Kidney tubule cell (primary cell): ENCODE data around the gene NLRP12.
A peak's percentile ranks its signal among the peaks of the same experiment; 100 is the strongest.
"Not testable (repeated sequence)": the region's sequence is repeated elsewhere in the genome, so short reads cannot be mapped to it uniquely, and the experiment has no call there.

Experiments
- DNase-seq: peaks from one replicate; pipeline ENCODE4 v3.0.0-alpha.2; 2018; ENCODE audit warnings: low spot score

Gene NLRP12, protein sequence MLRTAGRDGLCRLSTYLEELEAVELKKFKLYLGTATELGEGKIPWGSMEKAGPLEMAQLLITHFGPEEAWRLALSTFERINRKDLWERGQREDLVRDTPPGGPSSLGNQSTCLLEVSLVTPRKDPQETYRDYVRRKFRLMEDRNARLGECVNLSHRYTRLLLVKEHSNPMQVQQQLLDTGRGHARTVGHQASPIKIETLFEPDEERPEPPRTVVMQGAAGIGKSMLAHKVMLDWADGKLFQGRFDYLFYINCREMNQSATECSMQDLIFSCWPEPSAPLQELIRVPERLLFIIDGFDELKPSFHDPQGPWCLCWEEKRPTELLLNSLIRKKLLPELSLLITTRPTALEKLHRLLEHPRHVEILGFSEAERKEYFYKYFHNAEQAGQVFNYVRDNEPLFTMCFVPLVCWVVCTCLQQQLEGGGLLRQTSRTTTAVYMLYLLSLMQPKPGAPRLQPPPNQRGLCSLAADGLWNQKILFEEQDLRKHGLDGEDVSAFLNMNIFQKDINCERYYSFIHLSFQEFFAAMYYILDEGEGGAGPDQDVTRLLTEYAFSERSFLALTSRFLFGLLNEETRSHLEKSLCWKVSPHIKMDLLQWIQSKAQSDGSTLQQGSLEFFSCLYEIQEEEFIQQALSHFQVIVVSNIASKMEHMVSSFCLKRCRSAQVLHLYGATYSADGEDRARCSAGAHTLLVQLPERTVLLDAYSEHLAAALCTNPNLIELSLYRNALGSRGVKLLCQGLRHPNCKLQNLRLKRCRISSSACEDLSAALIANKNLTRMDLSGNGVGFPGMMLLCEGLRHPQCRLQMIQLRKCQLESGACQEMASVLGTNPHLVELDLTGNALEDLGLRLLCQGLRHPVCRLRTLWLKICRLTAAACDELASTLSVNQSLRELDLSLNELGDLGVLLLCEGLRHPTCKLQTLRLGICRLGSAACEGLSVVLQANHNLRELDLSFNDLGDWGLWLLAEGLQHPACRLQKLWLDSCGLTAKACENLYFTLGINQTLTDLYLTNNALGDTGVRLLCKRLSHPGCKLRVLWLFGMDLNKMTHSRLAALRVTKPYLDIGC

DNA sequence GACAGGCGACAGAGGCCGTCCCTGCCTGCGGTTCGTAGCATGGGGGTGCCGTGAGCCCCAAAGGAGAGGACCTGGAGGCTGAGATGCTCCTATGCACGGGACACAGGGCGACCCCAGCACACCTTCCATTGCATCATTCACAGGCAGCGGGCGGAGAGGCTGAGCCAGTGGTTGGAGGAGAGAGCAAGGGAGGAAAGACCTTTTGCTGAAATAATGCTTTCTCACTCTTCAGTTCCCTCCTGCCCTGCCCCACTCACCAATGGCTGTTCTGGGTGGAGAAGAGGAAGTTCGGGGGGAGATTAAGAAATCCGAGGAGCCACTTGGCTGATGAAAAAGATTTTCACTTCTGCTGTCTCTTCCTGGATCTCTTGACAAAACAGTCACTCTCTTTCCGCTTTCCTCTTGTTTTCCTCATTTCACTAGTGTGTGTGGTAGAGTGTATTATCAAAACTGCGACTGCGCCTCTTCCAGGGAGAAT lies at the start of gene NLRP12:
TSS of gene NLRP12 (minus strand) at position 181 of the 478 bp plus-strand sequence. CDS start at position 41, 140 bp downstream.
- no peak for DNase-seq

DNA sequence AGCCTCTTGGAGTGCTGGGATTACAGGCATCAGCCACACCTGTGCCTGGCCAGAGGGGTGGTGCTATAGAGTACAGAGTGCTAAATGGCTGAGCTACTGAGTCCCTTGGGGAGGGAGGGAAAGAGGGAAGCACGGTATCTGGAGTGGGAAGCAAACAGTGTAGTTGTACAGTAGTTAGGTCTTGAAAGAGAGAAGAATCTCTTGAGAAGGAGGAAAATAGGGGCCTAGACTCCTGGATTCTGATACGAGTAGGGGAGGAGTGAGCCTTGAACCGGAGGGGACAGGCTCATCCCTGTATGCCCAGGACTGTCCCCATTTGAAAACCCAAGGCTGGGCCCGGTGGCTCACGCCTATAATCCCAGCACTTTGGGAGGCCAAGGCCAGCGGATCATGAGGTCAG lies 48.6 kb upstream of the NLRP12 start:
- DNase-seq: no peak

DNA sequence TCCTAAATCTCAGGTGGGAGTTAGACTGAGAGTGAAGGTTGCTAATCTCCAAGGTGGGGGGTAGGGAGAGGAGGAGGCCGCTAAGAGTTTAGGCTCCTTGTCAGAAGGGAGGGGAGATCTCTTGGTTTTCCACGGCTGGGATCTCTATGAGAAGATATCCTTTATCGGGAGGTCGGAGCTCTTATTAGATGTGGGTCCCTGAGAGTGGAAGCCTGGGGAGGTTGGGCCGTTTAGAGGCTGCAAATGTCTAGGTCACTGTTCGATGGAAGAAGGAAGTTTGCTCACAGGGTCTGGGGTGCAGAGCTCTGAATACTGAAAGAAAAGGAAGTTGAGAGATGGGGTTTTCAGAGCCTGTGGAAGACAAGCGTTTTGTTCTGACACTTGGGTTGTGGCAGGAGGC lies 47.3 kb upstream of the NLRP12 start:
- DNase-seq: no peak

DNA sequence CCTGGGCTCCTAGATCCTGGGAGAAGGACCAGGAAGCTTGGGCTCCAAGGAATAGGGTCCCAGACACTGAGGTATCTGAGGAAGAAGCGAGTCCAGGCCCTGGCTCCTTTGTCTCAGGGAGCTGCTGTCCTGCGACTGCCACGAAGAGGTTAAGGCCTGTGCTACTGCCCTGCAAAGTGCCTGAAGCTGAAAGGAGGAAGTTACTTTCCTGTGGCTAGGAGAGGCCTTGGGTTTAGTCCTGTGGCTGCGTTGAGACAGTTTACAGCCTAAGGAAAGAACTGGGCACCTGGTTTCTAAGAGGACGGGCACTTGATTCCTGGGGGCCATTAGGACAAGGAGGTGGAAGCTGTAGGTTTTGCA lies 46.4 kb upstream of the NLRP12 start:
- no peak for DNase-seq

DNA sequence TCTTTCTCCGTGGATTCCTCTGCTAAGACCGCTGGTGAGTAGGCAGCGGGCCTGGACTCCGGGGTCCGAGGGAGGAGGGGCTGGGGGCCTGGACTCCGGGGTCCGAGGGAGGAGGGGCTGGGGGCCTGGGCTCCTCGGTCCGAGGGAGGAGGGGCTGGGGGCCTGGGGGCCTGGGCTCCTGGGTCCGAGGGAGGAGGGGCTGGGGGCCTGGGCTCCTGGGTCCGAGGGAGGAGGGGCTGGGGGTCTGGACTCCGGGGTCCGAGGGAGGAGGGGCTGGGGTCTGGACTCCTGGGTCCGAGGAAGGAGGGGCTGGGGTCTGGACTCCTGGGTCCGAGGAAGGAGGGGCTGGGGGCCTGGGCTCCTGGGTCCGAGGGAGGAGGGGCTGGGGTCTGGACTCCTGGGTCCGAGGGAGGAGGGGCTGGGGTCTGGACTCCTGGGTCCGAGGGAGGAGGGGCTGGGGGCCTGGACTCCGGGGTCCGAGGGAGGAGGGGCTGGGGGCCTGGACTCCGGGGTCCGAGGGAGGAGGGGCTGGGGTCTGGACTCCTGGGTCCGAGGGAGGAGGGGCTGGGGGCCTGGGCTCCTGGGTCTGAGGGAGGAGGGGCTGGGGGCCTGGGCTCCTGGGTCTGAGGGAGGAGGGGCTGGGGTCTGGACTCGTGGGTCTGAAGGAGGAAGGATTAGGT lies 45.8 kb upstream of the NLRP12 start:
- not testable (repeated sequence) for DNase-seq

DNA sequence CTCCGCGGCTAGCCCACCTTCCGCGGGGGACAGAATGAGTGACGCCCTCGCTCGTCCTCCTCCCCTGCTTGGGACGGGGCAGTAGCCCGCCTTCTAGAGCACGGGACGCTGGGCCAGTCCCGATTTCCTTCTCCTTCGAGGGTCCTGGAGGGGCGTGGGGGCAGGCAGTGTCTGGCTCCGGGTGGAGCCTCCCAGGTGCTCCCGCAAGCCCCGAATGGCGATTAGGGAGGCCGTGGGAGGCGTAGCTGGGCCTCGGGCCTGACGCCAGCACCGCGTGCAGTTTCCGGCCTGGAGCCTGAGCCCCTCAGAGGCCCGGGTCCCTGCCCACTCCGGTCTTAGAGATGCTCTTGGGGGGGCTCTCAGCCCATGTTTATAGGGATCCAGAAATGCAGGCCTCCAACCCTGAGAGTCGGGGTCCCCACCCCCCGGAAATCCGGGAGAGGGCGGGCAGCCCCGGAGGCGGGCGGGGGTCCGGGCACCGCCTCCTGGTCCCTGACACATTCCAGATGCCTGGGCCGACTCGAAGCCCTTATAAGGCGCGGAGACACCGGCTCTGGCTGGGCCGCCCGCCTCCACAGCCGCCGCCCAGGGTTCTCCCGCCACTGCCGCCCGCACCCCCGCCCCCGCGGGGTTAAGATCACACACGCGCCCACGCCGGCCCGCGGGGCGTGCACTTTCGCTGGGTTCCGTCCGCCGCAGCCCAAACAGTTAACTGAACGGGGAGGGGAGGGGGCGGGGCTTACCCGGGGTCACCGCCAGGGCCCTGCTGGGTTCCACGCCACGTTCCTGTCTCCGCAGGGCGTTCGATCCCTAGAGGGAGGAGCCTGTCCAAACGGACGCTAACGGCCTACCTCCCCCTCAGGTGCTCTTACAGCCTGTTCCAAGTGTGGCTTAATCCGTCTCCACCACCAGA lies 45.0 kb upstream of the NLRP12 start:
- peak; percentile 85 for DNase-seq

DNA sequence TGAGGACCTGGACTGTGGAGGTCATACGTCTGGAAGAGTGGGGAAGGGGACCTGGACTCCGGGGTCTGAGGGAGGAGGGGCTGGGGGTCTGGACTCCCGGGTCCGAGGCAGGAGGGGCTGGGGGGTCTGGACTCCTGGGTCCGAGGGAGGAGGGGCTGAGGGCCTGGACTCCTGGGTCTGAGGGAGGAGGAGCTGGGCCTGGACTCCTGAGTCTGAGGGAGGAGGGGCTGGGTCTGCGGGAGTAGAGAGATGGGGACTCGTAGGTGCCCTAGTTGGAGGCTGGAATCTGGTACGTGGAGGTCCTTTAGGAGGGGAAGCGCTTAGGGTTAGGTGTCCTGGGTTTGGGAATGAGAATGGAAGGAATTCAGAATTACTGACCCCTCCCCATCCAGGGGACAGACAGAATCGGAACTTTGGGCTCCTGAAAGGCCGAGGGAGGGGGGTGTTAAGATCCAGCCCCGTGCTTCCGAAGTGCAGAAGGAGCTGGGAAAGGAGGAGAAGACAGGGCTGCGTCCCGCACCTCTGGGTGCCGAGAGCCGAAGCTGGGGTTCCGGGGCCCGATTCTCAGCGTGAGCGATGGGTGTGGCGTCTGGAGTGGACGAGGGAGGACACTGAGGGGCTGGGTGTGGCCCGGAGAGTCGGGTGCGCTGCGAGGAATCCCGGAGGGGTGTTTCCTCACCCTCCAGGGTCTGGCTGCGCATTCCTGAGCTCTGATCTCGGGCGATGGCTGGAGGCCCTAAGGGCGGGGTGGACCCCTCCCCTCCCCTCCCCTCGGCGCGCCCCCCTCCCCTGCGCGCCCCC lies 44.2 kb upstream of the NLRP12 start:
- DNase-seq: peak; percentile 70

DNA sequence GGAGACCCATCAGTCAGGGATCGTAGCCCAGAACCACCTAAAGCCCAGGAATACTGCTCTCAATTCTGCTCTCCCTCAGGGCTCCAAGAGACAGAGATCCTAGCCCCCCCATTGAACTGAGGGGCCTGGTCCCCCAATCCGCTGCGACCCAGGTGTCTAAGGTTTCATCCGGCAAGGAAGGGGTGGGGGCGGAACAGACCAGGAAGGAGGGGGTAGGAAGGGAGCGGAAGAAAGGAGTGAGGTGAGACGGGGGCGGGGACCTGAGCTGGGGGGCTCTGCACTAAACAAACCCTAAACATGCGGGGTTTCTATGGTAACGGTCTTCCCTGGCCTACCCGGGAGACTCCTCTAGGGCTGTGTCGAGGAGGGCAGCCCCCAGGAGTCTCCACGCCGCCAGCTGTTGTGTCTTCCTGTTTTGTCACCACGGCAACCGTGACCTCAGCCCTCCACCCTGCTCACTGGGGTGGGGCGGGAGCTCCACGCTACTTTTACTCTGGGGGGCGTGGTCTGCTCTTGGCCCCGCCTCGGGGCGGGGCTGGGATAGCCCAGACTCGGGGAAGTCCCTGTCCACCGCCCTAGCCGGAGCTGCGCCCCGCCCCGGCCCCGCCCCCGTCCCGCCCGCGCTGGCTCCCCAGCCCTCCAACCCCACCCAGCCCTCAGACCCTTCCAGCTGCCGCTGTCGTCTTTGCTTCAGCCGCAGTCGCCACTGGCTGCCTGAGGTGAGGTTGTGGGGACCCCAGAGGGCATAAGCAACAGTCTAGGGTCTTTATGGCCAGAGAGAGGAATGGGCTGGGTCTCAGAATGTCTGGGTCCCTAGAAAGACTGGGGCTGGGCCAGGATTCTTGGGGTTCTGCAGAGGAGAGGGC lies 43.3 kb upstream of the NLRP12 start, which contains the start of gene MYADM:
TSS of gene MYADM (plus strand) at position 659 of the 866 bp plus-strand sequence. CDS start 5,647 bp downstream, outside the sequence.
- DNase-seq: peak; percentile 99

DNA sequence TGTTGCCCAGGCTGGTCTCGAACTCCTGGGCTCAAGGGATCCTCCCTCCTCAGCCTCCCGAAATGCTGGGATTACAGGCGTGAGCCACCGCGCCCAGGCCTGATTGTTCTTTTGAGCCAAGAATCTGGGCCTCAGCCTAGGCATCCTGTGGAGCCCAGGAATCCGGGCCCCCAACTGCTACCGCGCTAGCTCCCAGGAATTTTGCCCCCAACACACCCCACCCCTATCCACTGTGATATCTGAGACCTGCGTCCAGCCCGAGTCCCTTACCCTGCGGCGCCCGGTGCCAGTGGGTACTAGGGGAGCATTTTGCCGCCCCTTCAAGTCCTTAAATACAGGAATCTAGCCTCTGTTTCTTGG lies 42.7 kb upstream of the NLRP12 start:
- DNase-seq: no peak

DNA sequence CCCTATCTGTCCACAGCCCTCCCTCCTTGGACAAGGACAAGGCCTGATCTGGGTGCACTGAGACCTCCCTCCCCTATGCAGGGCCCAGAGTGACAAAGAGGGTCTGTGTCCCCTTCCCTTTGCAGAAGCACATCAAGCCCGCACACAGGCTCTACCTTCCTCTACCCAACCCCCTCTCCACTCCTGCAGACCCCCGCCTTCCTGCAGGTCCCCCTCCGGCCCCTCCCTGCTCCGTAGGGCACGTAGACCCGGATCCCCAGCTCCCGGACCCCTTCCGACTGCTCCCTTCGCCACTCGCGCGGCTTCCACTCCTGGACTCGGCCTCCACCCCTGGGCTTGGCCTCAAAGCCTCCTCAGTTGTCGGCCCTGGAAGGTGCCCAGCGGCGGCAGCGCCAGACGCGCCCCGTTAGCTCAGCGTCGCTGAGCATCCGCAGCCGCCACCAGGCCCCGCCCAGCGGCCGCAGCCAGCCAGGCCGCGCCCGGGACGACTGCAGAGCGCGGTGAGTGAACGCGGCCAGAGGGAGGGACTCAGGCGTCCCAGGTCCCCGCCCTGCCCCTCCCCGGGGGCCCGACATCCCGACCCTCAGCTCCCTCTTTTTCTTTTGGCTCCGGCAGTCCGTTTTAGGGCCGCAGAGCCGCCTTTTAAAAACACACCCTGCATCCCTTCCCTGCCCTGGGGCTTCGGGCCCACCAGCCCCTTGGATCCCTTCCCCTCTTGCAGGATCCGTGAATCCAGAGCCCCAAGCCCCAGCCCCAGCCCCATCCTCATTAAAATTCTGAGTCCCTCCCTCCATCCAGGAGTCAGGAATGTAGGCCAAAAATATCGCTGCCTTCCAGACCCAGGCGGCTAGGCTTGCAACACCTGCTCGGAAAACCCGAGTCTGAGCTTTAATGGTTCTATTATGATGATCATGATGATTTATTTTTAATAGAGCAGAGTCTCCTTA lies 42.1 kb upstream of the NLRP12 start:
- DNase-seq: peak; percentile 85

DNA sequence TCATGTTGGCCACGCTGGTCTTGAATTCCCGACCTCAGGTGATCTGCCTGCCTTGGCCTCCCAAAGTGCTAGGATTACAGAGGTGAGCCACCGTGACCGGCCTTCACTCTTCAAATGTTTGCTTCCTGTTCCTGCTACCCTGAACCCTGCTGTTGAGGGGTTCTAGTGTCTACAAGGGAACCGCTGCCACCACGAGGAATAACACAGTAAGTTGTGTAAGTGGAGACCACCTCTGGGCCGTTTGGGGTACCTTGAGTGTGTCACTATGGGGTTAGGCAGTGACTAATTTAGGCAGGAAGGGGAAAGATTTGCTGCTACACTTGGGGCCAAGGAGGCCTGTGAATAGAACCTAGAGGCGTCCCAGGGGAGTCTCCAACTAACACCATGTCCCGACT lies 41.4 kb upstream of the NLRP12 start:
- no peak for DNase-seq

DNA sequence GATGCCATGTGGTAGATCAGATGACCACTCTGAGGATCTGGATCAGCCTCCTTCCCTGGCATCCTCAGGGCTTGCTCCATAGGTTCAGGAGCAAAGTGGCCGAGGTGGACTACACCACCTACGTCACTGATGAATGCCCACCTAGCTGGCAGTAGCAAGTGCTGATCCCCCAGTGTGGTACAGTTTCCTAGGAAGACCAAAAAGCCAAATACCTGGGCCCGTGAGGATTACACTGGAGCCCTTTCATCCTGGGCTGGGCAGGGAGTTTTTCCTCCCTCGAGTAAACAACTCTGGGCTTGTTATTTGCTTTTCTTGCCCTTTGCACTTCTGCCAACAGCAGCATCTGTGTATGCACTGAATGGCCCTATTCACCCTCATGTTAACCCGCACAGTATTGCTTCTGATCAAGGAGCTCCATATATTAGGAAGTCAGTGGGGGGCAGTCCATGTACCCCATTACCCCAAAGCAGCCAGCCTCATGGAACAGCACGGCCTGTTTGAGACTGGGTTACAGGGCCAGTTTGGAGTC lies 40.3 kb upstream of the NLRP12 start:
- DNase-seq: no peak

DNA sequence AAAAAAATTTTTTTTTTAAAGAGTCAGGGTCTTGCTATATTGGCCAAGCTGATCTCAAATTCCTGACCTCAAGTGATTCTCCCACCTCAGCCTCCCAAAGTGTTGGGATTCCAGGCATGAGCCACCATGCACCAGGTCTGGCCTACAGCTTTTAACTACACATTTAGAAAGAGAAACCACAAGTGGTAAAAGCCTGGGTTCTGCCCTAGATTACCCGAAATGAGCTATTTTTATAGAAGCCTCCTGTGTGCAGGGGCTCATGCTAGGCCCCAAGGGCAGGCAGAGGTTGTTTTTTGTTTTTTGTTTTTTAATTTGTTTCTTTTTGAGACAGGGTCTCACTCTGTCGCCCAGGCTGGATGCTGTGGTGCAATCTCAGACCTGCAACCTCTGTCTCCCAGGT lies 29.6 kb upstream of the NLRP12 start:
- DNase-seq: no peak

DNA sequence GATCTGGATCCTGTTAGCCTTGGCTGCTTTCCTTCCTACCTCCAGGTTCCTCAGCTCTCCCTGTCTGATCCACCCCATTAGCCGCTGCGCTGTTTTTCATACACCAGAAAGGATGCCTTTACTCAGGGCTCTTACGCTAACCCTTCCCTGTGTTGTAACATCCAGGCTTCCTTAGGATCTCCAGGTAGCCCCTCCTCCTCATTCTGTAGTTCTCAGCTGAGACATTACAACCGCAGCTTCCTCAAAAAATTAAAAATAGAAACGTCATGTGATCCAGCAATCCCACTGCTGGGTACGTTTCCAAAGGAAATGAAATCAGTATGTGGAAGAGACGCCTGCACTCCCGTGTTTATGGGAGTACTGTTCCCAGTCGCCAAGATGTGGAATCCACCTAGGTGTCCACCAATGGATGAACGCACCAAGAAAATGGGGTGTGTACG lies 25.1 kb upstream of the NLRP12 start:
- DNase-seq: peak; percentile 6

DNA sequence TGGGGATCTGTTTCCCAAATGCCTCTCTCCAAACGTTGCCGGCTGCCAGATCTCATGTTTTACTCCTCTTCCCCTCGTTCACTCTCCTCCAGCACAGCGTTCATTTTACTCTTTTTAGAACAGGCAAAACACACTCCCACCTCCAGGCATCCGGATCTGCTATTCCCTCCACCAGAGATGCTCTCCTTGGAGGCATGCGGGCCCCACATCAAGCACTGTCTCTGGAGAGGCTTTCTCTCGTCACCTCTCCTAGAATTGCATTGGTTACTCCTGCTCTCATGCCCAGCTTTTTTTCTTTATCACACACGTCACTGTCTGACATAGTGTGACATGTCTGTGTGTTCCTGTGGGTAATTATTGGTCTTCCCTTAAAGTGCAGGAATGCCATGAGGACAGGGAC lies 23.4 kb upstream of the NLRP12 start:
- no peak for DNase-seq

DNA sequence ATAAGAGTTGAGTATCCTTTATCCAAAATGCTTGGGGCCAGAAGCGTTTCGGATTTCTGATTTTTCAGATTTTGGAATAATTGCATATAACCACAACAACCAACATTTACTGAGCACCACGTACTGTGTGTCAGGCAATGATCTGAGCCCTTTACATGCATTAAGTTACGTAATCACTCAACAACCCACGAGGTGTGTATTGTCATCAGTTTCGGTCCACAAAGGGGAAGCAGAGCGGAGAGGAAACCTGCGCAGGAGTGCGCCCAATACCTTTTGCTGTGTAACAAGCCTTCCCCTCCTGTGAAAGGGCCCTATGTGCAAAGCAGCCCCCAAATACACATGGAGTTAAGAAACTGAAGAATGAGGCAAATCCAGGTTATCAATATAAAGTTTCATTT lies 20.7 kb upstream of the NLRP12 start:
- DNase-seq: no peak

DNA sequence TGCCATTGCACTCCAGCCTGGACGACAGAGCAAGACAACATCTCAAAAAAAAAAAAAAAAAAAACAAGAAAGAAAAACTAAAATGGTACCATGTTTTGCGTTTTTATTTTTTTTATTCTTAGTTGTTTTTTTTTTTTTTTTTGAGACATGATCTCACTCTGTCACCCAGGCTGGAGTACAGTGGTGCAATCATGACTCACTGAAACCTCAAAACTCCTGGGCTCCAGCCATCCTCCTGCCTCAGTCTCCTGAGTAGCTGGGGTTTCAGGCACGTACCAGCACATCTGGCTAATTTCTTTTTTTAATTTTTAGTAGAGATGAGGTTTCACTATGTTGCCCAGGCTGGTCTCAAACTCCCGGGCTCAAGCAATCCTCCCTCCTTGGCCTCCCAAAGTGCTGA lies 16.8 kb upstream of the NLRP12 start:
- DNase-seq: peak; percentile 77

DNA sequence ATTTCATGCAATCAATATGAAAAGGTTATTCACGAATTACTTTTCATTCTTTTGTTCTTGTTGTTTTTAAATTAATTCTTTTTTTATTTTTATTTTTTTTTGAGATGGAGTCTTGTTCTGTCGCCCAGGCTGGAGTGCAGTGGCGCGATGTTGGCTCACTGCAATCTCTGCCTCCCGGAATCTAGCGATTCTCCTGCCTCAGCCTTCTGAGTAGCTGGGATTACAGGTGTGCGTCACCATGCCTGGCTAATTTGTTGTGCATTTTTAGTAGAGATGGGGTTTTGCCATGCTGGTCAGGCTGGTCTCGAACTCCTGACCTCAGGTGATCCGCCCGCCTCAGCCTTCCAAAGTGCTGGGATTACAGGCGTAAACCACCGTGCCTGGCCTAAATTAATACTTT lies 16.1 kb upstream of the NLRP12 start:
- DNase-seq: not testable (repeated sequence)
